Measurements from ENCODE around the gene SPTBN4.
A peak's percentile ranks its signal among the peaks of the same experiment; 100 is the strongest.
"Not testable (repeated sequence)": the region's sequence is repeated elsewhere in the genome, so short reads cannot be mapped to it uniquely, and the experiment has no call there.

Gene SPTBN4

GRCh38 chr19:40510526-40511115 is 43.8 kb downstream of the SPTBN4 start:
- no peak for DNase-seq

- DNase-seq = no peak
Observed at GRCh38 chr19:40511487-40511886, 44.7 kb downstream of the SPTBN4 start.

- no peak for DNase-seq
Observed at GRCh38 chr19:40512110-40512472, 45.3 kb downstream of the SPTBN4 start.

- no peak for DNase-seq
Observed at GRCh38 chr19:40512473-40513344, 45.9 kb downstream of the SPTBN4 start.

- no peak for DNase-seq
Observed at GRCh38 chr19:40513345-40513678, 46.5 kb downstream of the SPTBN4 start.

- DNase-seq = no peak
Observed at GRCh38 chr19:40513741-40514315, 47.0 kb downstream of the SPTBN4 start.

GRCh38 chr19:40517248-40517647 is 50.4 kb downstream of the SPTBN4 start:
- DNase-seq = no peak

GRCh38 chr19:40519352-40520322 is 52.8 kb downstream of the SPTBN4 start:
- DNase-seq = no peak

GRCh38 chr19:40521276-40521675 is 54.5 kb downstream of the SPTBN4 start:
- no peak for DNase-seq

GRCh38 chr19:40521900-40522299 is 55.1 kb downstream of the SPTBN4 start:
- not testable (repeated sequence) for DNase-seq

GRCh38 chr19:40523322-40524047 is 56.7 kb downstream of the SPTBN4 start:
- DNase-seq = peak; percentile 28

GRCh38 chr19:40524133-40524549 is 57.3 kb downstream of the SPTBN4 start:
- DNase-seq = no peak

- DNase-seq = no peak
Observed at GRCh38 chr19:40524655-40525054, 57.9 kb downstream of the SPTBN4 start.

GRCh38 chr19:40525234-40526051 is 58.6 kb downstream of the SPTBN4 start:
- DNase-seq = no peak

- no peak for DNase-seq
Observed at GRCh38 chr19:40528078-40528477, 61.3 kb downstream of the SPTBN4 start.

GRCh38 chr19:40528533-40529092 is 61.8 kb downstream of the SPTBN4 start:
- DNase-seq = no peak

- peak; percentile 88 for DNase-seq
Observed at GRCh38 chr19:40529093-40529954, 62.5 kb downstream of the SPTBN4 start.

GRCh38 chr19:40530091-40530901 is 63.5 kb downstream of the SPTBN4 start:
- DNase-seq = no peak

- DNase-seq = no peak
Observed at GRCh38 chr19:40533508-40533907, 66.7 kb downstream of the SPTBN4 start.

All from CD4-positive, alpha-beta T cell treated with Interferon gamma for 1 hour (primary cell).